Measurements from ENCODE around the gene IFTAP. TPM values are rescaled to one million over a fixed set of nuclear protein-coding genes. Genes with fewer than 3 reads are reported as not detected.

The IFTAP gene
- total RNA-seq, 4 donors from 2014 or later, result 1.5 to 14.9 (median 8.6) TPM

GRCh38 chr11:36586543-36586942 is 7.8 kb upstream of the IFTAP start:
- Histone ChIP-seq H3K27ac (no peak overlapping the region), H3K4me3 (no peak overlapping the region), H3K36me3 (no peaks in the 10 kb centered on the region), H3K9me3 (no peaks in the 10 kb centered on the region), H3K4me1 (no peaks in the 10 kb centered on the region), H3K27me3 (peaks cover 0 to 4% of the 10 kb centered on the region in 2 donors)
- no peak for DNase-seq
- TF ChIP-seq POLR2A (IDR thresholded peaks at IDR 0.05), result no peak
- TF ChIP-seq CTCF (IDR thresholded peaks at IDR 0.05), result no peak

- Histone ChIP-seq H3K4me1 (no peaks in the 10 kb centered on the region), H3K4me3 (no peak overlapping the region), H3K27me3 (peaks cover 0 to 4% of the 10 kb centered on the region in 2 donors), H3K27ac (no peak overlapping the region), H3K36me3 (no peaks in the 10 kb centered on the region), H3K9me3 (no peaks in the 10 kb centered on the region)
- TF ChIP-seq CTCF (IDR thresholded peaks at IDR 0.05), result no peak
- no peak for TF ChIP-seq POLR2A (IDR thresholded peaks at IDR 0.05)
- no peak for DNase-seq
Measured at GRCh38 chr11:36588099-36588498, 6.2 kb upstream of the IFTAP start.

- Histone ChIP-seq H3K4me1 (no peaks in the 10 kb centered on the region), H3K4me3 (no peak overlapping the region), H3K27ac (no peak overlapping the region), H3K27me3 (peaks cover 0 to 4% of the 10 kb centered on the region in 2 donors), H3K9me3 (no peaks in the 10 kb centered on the region), H3K36me3 (no peaks in the 10 kb centered on the region)
- no peak for DNase-seq
- no peak for TF ChIP-seq POLR2A (IDR thresholded peaks at IDR 0.05)
- TF ChIP-seq CTCF (IDR thresholded peaks at IDR 0.05), result no peak
Measured at GRCh38 chr11:36590513-36590912, 3.8 kb upstream of the IFTAP start.

- TF ChIP-seq CTCF (IDR thresholded peaks at IDR 0.05), result no peak
- no peak for TF ChIP-seq POLR2A (IDR thresholded peaks at IDR 0.05)
- no peaks in the 10 kb centered on the region for H3K4me1 ChIP-seq
- H3K9me3 ChIP-seq, result no peaks in the 10 kb centered on the region
- no peak for DNase-seq
- H3K36me3 ChIP-seq, result no peaks in the 10 kb centered on the region
- H3K27me3 ChIP-seq, result peaks cover 0 to 4% of the 10 kb centered on the region in 2 donors
- H3K27ac ChIP-seq, result no peak overlapping the region
- H3K4me3 ChIP-seq, result no peak overlapping the region
Measured at GRCh38 chr11:36591433-36591832, 2.9 kb upstream of the IFTAP start.

GRCh38 chr11:36596880-36597279 is 2.6 kb downstream of the IFTAP start:
- Histone ChIP-seq H3K36me3 (no peaks in the 10 kb centered on the region), H3K27ac (no peak overlapping the region), H3K27me3 (no peaks in the 10 kb centered on the region), H3K4me3 (no peak overlapping the region), H3K9me3 (no peaks in the 10 kb centered on the region), H3K4me1 (no peaks in the 10 kb centered on the region)
- no peak for DNase-seq
- TF ChIP-seq CTCF (IDR thresholded peaks at IDR 0.05), result no peak
- no peak for TF ChIP-seq POLR2A (IDR thresholded peaks at IDR 0.05)

- H3K4me3 ChIP-seq, result no peak within 1 kb of the TSS
- no peaks in the 10 kb centered on the region for H3K27me3 ChIP-seq
- no peaks in the 10 kb centered on the region for H3K4me1 ChIP-seq
- no peaks in the 10 kb centered on the region for H3K36me3 ChIP-seq
- DNase-seq, result no peak
- no peak within 1 kb of the TSS for H3K27ac ChIP-seq
- no peaks in the 10 kb centered on the region for H3K9me3 ChIP-seq
- TF ChIP-seq POLR2A (IDR thresholded peaks at IDR 0.05), result no peak
- no peak for TF ChIP-seq CTCF (IDR thresholded peaks at IDR 0.05)
Measured at GRCh38 chr11:36598051-36598450, 3.7 kb downstream of the IFTAP start, which contains the start of gene RAG2. TSS of gene RAG2 (minus strand) at chr11:36598236. CDS start at chr11:36594168, 4,068 bp downstream.

Data from Peyer's patch (tissue), 4 donors.